Activated CD8-positive, alpha-beta T cell treated with anti-CD3 and anti-CD28 coated beads, Interleukin-2, amount 10 ng/mL, durations not matched to agents 7 days and 5 days (primary cell): Measurements from ENCODE around the gene KIF1B. TPM values are rescaled to one million over a fixed set of nuclear protein-coding genes. Genes with fewer than 3 reads are reported as not detected.

Source experiments
- ATAC-seq: fragments of 150-1000 bp; cut with Tn5 transposase; one replicate; pipeline ENCODE4 v1.10.0; 2021; ENCODE audit warnings: moderate library complexity
- CTCF ChIA-PET: fragments of 350-600 bp; sonication (Branson Sonifier 250); formaldehyde crosslinking; loops from one replicate; lab custom pipeline; 2021; ENCODE audit warnings: antibody characterized with exemption; lab: Charles Lee
- POLR2A ChIA-PET: fragments of 350-600 bp; sonication (Branson Sonifier 250); formaldehyde crosslinking; loops from one replicate; lab custom pipeline; 2021; ENCODE audit warnings: antibody characterized with exemption; lab: Charles Lee
- DNase-seq: peaks from one replicate; pipeline ENCODE4 v3.0.0-alpha.2; 2020
- H3K27ac Mint-ChIP-seq: one replicate; pipeline ENCODE4 v1.8.0; 2021; ENCODE audit warnings: mild to moderate bottlenecking, mixed read lengths
- H3K27me3 Mint-ChIP-seq: one replicate; pipeline ENCODE4 v1.8.0; 2021; ENCODE audit warnings: low read depth, mixed read lengths
- H3K36me3 Mint-ChIP-seq: one replicate; pipeline ENCODE4 v1.8.0; 2021; ENCODE audit warnings: low read depth, mixed read lengths
- H3K4me1 Mint-ChIP-seq: one replicate; pipeline ENCODE4 v1.8.0; 2021; ENCODE audit warnings: low read depth, mixed read lengths
- H3K4me3 Mint-ChIP-seq: one replicate; pipeline ENCODE4 v1.8.0; 2021; ENCODE audit warnings: mild to moderate bottlenecking, mixed read lengths
- H3K9me3 Mint-ChIP-seq: one replicate; pipeline ENCODE4 v1.8.0; 2022; ENCODE audit warnings: mixed read lengths; ENCODE audit not compliant: insufficient read depth
- total RNA-seq, 2 experiments: library from RNA; stranded (reverse); gene quantifications; one replicate each; pipeline ENCODE4 v1.2.3, GENCODE V29; 2021

The KIF1B gene
- total RNA-seq, 2 experiments from 2014 or later, result 9.2 to 9.6 TPM

GRCh38 chr1:10177876-10178275 lies 32.5 kb upstream of the KIF1B start:
- no peaks in the 10 kb centered on the region for H3K27me3 Mint-ChIP-seq
- CTCF ChIA-PET, result no interaction called here
- H3K36me3 Mint-ChIP-seq, result peaks cover 39% of the 10 kb centered on the region

GRCh38 chr1:10178597-10179405 lies 31.6 kb upstream of the KIF1B start:
- H3K9me3 Mint-ChIP-seq, result peaks cover 3% of the 10 kb centered on the region
- peaks cover 34% of the 10 kb centered on the region for H3K36me3 Mint-ChIP-seq
- POLR2A ChIA-PET, result interaction anchor here (0.7 to 1.6 kb wide), 2 partner anchors 8 to 18 kb away, joined by 3 read pairs; no protein-coding TSS in a partner anchor
- peaks cover 5% of the 10 kb centered on the region for H3K4me1 Mint-ChIP-seq
- no peaks in the 10 kb centered on the region for H3K27me3 Mint-ChIP-seq
- ATAC-seq (no peak), DNase-seq (no peak)
- CTCF ChIA-PET, result interaction anchor here (1.0 kb wide), 1 partner anchor 31 kb away, joined by 3 read pairs; no protein-coding TSS in a partner anchor
- H3K4me3 Mint-ChIP-seq, result no peak overlapping the region
- H3K27ac Mint-ChIP-seq, result no peak overlapping the region

More at GRCh38 chr1:10177876-10178275, 32.5 kb upstream of the KIF1B start:
- Mint-ChIP-seq H3K4me1 (peaks cover 7% of the 10 kb centered on the region), H3K9me3 (peaks cover 3% of the 10 kb centered on the region), H3K4me3 (no peak overlapping the region), H3K27ac (no peak overlapping the region)
- no peak for ATAC-seq
- no peak for DNase-seq
- POLR2A ChIA-PET, result interaction anchor here (1.6 kb wide), 1 partner anchor 17 kb away, joined by 3 read pairs; no protein-coding TSS in a partner anchor

- Mint-ChIP-seq H3K27ac (no peak overlapping the region), H3K27me3 (no peaks in the 10 kb centered on the region), H3K9me3 (peaks cover 3% of the 10 kb centered on the region), H3K4me1 (peaks cover 2% of the 10 kb centered on the region), H3K4me3 (no peak overlapping the region), H3K36me3 (peaks cover 31% of the 10 kb centered on the region)
- no peak for ATAC-seq
- ChIA-PET CTCF (interaction anchor here (1.0 kb wide), 1 partner anchor 30 kb away, joined by 3 read pairs; no protein-coding TSS in a partner anchor), POLR2A (no interaction called here)
- no peak for DNase-seq
These were observed 30.8 kb upstream of the KIF1B start for GRCh38 chr1:10179406-10180091.

- CTCF ChIA-PET, result no interaction called here
- ATAC-seq (no peak), DNase-seq (no peak)
- H3K4me3 Mint-ChIP-seq, result no peak overlapping the region
- no peak overlapping the region for H3K27ac Mint-ChIP-seq
- peaks cover 20% of the 10 kb centered on the region for H3K36me3 Mint-ChIP-seq
- H3K4me1 Mint-ChIP-seq, result no peaks in the 10 kb centered on the region
- H3K9me3 Mint-ChIP-seq, result no peaks in the 10 kb centered on the region
- POLR2A ChIA-PET, result no interaction called here
- no peaks in the 10 kb centered on the region for H3K27me3 Mint-ChIP-seq
These were observed 29.2 kb upstream of the KIF1B start for GRCh38 chr1:10181154-10181553.

- no peak for ATAC-seq
- POLR2A ChIA-PET, result no interaction called here
- Mint-ChIP-seq H3K4me1 (peaks cover 5% of the 10 kb centered on the region), H3K36me3 (peaks cover 2% of the 10 kb centered on the region), H3K27me3 (no peaks in the 10 kb centered on the region), H3K4me3 (no peak overlapping the region), H3K9me3 (no peaks in the 10 kb centered on the region), H3K27ac (no peak overlapping the region)
- no peak for DNase-seq
- CTCF ChIA-PET, result interaction anchor here (1.5 to 3.2 kb wide), 3 partner anchors 16 to 309 kb away, joined by 4 to 18 read pairs (median 6); partner anchors contain the start of gene KIF1B
These were observed 24.6 kb upstream of the KIF1B start for GRCh38 chr1:10185759-10186158.

- peak; percentile 47 for ATAC-seq
- H3K4me1 Mint-ChIP-seq, result peaks cover 5% of the 10 kb centered on the region
- no peaks in the 10 kb centered on the region for H3K9me3 Mint-ChIP-seq
- no peak overlapping the region for H3K27ac Mint-ChIP-seq
- H3K36me3 Mint-ChIP-seq, result no peaks in the 10 kb centered on the region
- no peak overlapping the region for H3K4me3 Mint-ChIP-seq
- ChIA-PET POLR2A (no interaction called here), CTCF (interaction anchor here (1.5 to 3.2 kb wide), 3 partner anchors 17 to 308 kb away, joined by 4 to 18 read pairs (median 6); partner anchors contain the start of gene KIF1B)
- H3K27me3 Mint-ChIP-seq, result no peaks in the 10 kb centered on the region
- no peak for DNase-seq
These were observed 23.9 kb upstream of the KIF1B start for GRCh38 chr1:10186331-10187025.

- ATAC-seq (peak; percentile 18), DNase-seq (no peak)
- H3K36me3 Mint-ChIP-seq, result no peaks in the 10 kb centered on the region
- H3K4me1 Mint-ChIP-seq, result peaks cover 5% of the 10 kb centered on the region
- no peaks in the 10 kb centered on the region for H3K27me3 Mint-ChIP-seq
- ChIA-PET CTCF (interaction anchor here (1.5 to 3.2 kb wide), 3 partner anchors 17 to 308 kb away, joined by 4 to 18 read pairs (median 6); partner anchors contain the start of gene KIF1B), POLR2A (no interaction called here)
- H3K9me3 Mint-ChIP-seq, result no peaks in the 10 kb centered on the region
- no peak overlapping the region for H3K27ac Mint-ChIP-seq
- no peak overlapping the region for H3K4me3 Mint-ChIP-seq
These were observed 23.4 kb upstream of the KIF1B start for GRCh38 chr1:10187026-10187334.

GRCh38 chr1:10188133-10188650 lies 22.2 kb upstream of the KIF1B start:
- Mint-ChIP-seq H3K36me3 (no peaks in the 10 kb centered on the region), H3K4me1 (peaks cover 5% of the 10 kb centered on the region), H3K4me3 (no peak overlapping the region), H3K27ac (no peak overlapping the region), H3K9me3 (no peaks in the 10 kb centered on the region), H3K27me3 (peaks cover under 1% of the 10 kb centered on the region)
- ATAC-seq (no peak), DNase-seq (no peak)
- ChIA-PET POLR2A (interaction anchor here (0.6 kb wide), 1 partner anchor 245 kb away, joined by 3 read pairs; no protein-coding TSS in a partner anchor), CTCF (interaction anchor here (3.2 kb wide), 1 partner anchor 21 kb away, joined by 18 read pairs; the partner anchor contains the start of gene KIF1B)

- Mint-ChIP-seq H3K27ac (no peak overlapping the region), H3K4me1 (peaks cover 5% of the 10 kb centered on the region), H3K36me3 (no peaks in the 10 kb centered on the region), H3K27me3 (peaks cover 10% of the 10 kb centered on the region), H3K4me3 (no peak overlapping the region), H3K9me3 (no peaks in the 10 kb centered on the region)
- ChIA-PET CTCF (interaction anchor here (1.0 kb wide), 1 partner anchor 20 kb away, joined by 6 read pairs; the partner anchor contains the start of gene KIF1B), POLR2A (interaction anchor here (0.6 kb wide), 1 partner anchor 141 kb away, joined by 3 read pairs; no protein-coding TSS in a partner anchor)
- DNase-seq (no peak), ATAC-seq (peak; percentile 40)
These were observed 20.7 kb upstream of the KIF1B start for GRCh38 chr1:10189659-10190058.

GRCh38 chr1:10192263-10192662 lies 18.1 kb upstream of the KIF1B start:
- POLR2A ChIA-PET, result no interaction called here
- Mint-ChIP-seq H3K9me3 (no peaks in the 10 kb centered on the region), H3K27me3 (peaks cover 16% of the 10 kb centered on the region), H3K36me3 (no peaks in the 10 kb centered on the region), H3K27ac (no peak overlapping the region), H3K4me1 (peaks cover 5% of the 10 kb centered on the region), H3K4me3 (no peak overlapping the region)
- CTCF ChIA-PET, result interaction anchor here (2.8 kb wide), 1 partner anchor 17 kb away, joined by 20 read pairs; the partner anchor contains the start of gene KIF1B
- ATAC-seq (no peak), DNase-seq (no peak)

GRCh38 chr1:10193288-10193687 lies 17.1 kb upstream of the KIF1B start:
- DNase-seq (no peak), ATAC-seq (no peak)
- no peak overlapping the region for H3K27ac Mint-ChIP-seq
- peaks cover 9% of the 10 kb centered on the region for H3K4me1 Mint-ChIP-seq
- H3K4me3 Mint-ChIP-seq, result no peak overlapping the region
- ChIA-PET CTCF (interaction anchor here (2.8 kb wide), 1 partner anchor 16 kb away, joined by 20 read pairs; the partner anchor contains the start of gene KIF1B), POLR2A (no interaction called here)
- H3K36me3 Mint-ChIP-seq, result no peaks in the 10 kb centered on the region
- no peaks in the 10 kb centered on the region for H3K9me3 Mint-ChIP-seq
- peaks cover 20% of the 10 kb centered on the region for H3K27me3 Mint-ChIP-seq
